Amygdala (tissue), 56 donors: ENCODE data around the gene MEGF9.

Experiments
- DNase-seq, 56 donors: peaks; one replicate each; lab custom pipeline; 2025; lab: John Stamatoyannopoulos, UW

MEGF9 gene

GRCh38 chr9:120734607-120735410 is 20.5 kb upstream of the MEGF9 start:
- DNase-seq = peak in 2 of 56 donors; percentile 8 to 21

- peak in 29 of 56 donors; percentile 7 to 78 (median 44) for DNase-seq
Observed at GRCh38 chr9:120733190-120733589, 18.9 kb upstream of the MEGF9 start.

- DNase-seq = no peak
Observed at GRCh38 chr9:120730654-120731514, 16.6 kb upstream of the MEGF9 start.

GRCh38 chr9:120729791-120730241 is 15.5 kb upstream of the MEGF9 start:
- no peak for DNase-seq

GRCh38 chr9:120726484-120726883 is 12.2 kb upstream of the MEGF9 start:
- DNase-seq = no peak

GRCh38 chr9:120725907-120726306 is 11.6 kb upstream of the MEGF9 start:
- DNase-seq = no peak

GRCh38 chr9:120724757-120725400 is 10.6 kb upstream of the MEGF9 start:
- DNase-seq = no peak

- peak in 3 of 56 donors; percentile 10 to 29 (median 21) for DNase-seq
Observed at GRCh38 chr9:120723565-120723964, 9.3 kb upstream of the MEGF9 start.

- DNase-seq = no peak
Observed at GRCh38 chr9:120720404-120720803, 6.1 kb upstream of the MEGF9 start.

GRCh38 chr9:120718316-120718715 is 4.0 kb upstream of the MEGF9 start:
- no peak for DNase-seq

- DNase-seq = no peak
Observed at GRCh38 chr9:120717176-120717575, 2.9 kb upstream of the MEGF9 start.

- no peak for DNase-seq
Observed at GRCh38 chr9:120716483-120716882, 2.2 kb upstream of the MEGF9 start.

- peak in 15 of 56 donors; percentile 18 to 47 (median 29) for DNase-seq
Observed at GRCh38 chr9:120715389-120715924, 1.2 kb upstream of the MEGF9 start.

GRCh38 chr9:120714846-120715388 is 647 bp upstream of the MEGF9 start:
- DNase-seq = peak in 4 of 56 donors; percentile 54 to 60 (median 56)

GRCh38 chr9:120713257-120714087 is 798 bp downstream of the MEGF9 start:
- DNase-seq = peak in 16 of 56 donors; percentile 13 to 41 (median 28)

GRCh38 chr9:120712539-120713031 is 1.7 kb downstream of the MEGF9 start:
- no peak for DNase-seq

GRCh38 chr9:120711841-120712538 is 2.3 kb downstream of the MEGF9 start:
- DNase-seq = peak in 1 of 56 donors; percentile 16

- no peak for DNase-seq
Observed at GRCh38 chr9:120711354-120711753, 2.9 kb downstream of the MEGF9 start.
